ENCODE measurements around the gene PNP. TPM values are rescaled to one million over a fixed set of nuclear protein-coding genes. Genes with fewer than 3 reads are reported as not detected.

PNP gene
- polyA plus RNA-seq, 3 donors, result 63.2 to 112 (median 67.5) TPM

DNA sequence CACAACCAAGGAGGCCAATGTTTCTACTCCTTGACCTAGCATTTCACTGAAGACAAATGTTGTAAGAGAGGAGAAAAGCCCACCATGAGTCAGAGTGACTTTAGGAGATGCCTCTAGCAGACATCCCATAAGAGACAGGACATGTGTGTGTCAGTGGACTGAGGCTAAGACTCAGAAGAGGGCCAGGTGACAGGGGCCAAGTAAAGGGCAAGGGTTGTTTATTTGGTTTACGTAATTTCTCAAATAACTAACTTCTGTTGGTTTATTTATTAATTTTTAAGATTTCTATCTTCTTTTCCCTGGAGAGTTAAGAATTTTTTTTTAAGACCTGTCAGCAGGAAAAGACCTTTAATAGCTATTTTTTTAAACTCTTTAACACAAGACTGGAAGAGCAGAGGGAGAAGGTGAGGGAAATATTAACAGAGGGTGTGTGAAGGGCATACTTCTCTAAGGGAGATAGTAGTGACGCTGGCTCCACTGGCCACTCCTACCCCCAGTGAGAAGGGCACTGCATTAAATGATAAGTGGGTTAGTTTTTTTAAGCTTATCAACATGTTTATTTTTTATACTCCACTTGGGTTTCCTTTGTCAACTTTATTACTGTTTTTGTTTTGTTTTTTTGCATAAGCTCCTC lies 3.4 kb downstream of the PNP start:
- Histone ChIP-seq H3K27ac (ENCODE audit: low read depth in 1 of 2, low read length in 2 of 2) (peak overlapping the region in 1 of 2 donors; percentile 60), H3K79me2 (ENCODE audit: insufficient read depth, low read length) (peaks cover 64% of the 10 kb centered on the region), H3K4me3 (replicated peaks in 1 of 3; ENCODE audit: low read depth in 2 of 3, low read length in 3 of 3) (no peak overlapping the region), H3K27me3 (ENCODE audit: control insufficient read depth in 2 of 2, insufficient read depth in 2 of 2, low read length in 2 of 2) (no peaks in the 10 kb centered on the region), H3K36me3 (replicated peaks in 1 of 2; ENCODE audit: control insufficient read depth in 1 of 2, insufficient read depth in 2 of 2, low read length in 2 of 2) (peaks cover 54 to 59% of the 10 kb centered on the region in 2 donors), H3K9ac (ENCODE audit: insufficient read depth, low read length, poor library complexity, severe bottlenecking) (no peak overlapping the region), H3K9me3 (replicated peaks in 1 of 2; ENCODE audit: control insufficient read depth in 1 of 2, insufficient read depth in 1 of 2, low read length in 2 of 2) (no peaks in the 10 kb centered on the region), H4K20me1 (ENCODE audit: insufficient read depth, low read length) (peaks cover 57% of the 10 kb centered on the region), H3K4me1 (ENCODE audit: control insufficient read depth in 1 of 2, insufficient read depth in 2 of 2, low read length in 2 of 2) (peaks cover 42 to 51% of the 10 kb centered on the region in 2 donors), H2AFZ (ENCODE audit: insufficient read depth, low read depth, low read length, poor library complexity, severe bottlenecking) (no peak overlapping the region), H3K4me2 (replicated peaks; ENCODE audit: extremely low read depth, low read length, poor library complexity, severe bottlenecking) (no peak overlapping the region)
- DNase-seq, result peak in 2 of 3 donors; percentile 52 to 66
- H3K4me3 Mint-ChIP-seq, result peak overlapping the region in 1 of 2 donors; percentile 12
- no peaks in the 10 kb centered on the region for H3K27me3 Mint-ChIP-seq (ENCODE audit: low read depth in 3 of 3)
- peaks cover 55% of the 10 kb centered on the region for H3K4me1 Mint-ChIP-seq
- WGBS (ENCODE audit: insufficient coverage), result no CpG with 5 or more reads among the region's 2 CpGs
- TF ChIP-seq, protein P1, sequence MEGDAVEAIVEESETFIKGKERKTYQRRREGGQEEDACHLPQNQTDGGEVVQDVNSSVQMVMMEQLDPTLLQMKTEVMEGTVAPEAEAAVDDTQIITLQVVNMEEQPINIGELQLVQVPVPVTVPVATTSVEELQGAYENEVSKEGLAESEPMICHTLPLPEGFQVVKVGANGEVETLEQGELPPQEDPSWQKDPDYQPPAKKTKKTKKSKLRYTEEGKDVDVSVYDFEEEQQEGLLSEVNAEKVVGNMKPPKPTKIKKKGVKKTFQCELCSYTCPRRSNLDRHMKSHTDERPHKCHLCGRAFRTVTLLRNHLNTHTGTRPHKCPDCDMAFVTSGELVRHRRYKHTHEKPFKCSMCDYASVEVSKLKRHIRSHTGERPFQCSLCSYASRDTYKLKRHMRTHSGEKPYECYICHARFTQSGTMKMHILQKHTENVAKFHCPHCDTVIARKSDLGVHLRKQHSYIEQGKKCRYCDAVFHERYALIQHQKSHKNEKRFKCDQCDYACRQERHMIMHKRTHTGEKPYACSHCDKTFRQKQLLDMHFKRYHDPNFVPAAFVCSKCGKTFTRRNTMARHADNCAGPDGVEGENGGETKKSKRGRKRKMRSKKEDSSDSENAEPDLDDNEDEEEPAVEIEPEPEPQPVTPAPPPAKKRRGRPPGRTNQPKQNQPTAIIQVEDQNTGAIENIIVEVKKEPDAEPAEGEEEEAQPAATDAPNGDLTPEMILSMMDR (IDR thresholded peaks at IDR 0.05), result no peak
- peaks cover 64 to 68% of the 10 kb centered on the region in 2 donors for H3K36me3 Mint-ChIP-seq
- H3K27ac Mint-ChIP-seq, result peak overlapping the region in 5 of 7 donors; percentile 31 to 99 (median 83)
- intact Hi-C loops (cut with micrococcal nuclease), result loop anchor here in 1 of 2 donors (10.0 kb wide), 1 partner anchor 212 kb away; the partner anchor contains the start of genes ANG and RNASE4
- H3K9me3 Mint-ChIP-seq, result no peaks in the 10 kb centered on the region

- no peak overlapping the region for H2AFZ ChIP-seq (ENCODE audit: insufficient read depth, low read depth, low read length, poor library complexity, severe bottlenecking)
- intact Hi-C loops (cut with micrococcal nuclease), result loop anchor here in 1 of 2 donors (10.0 kb wide), 1 partner anchor 208 kb away; the partner anchor contains the start of genes ANG and RNASE4
- peak overlapping the region in 1 of 2 donors; percentile 66 for H3K4me3 Mint-ChIP-seq
- peak overlapping the region; percentile 7 to 69 for H3K27ac ChIP-seq (ENCODE audit: low read depth in 1 of 2, low read length in 2 of 2)
- H3K27me3 ChIP-seq (ENCODE audit: control insufficient read depth in 2 of 2, insufficient read depth in 2 of 2, low read length in 2 of 2), result no peaks in the 10 kb centered on the region
- H3K36me3 Mint-ChIP-seq, result peaks cover 74 to 82% of the 10 kb centered on the region in 2 donors
- H3K4me1 ChIP-seq (ENCODE audit: control insufficient read depth in 1 of 2, insufficient read depth in 2 of 2, low read length in 2 of 2), result peaks cover 26 to 29% of the 10 kb centered on the region in 2 donors
- WGBS (ENCODE audit: insufficient coverage), result 55% methylated on average over 4 of the region's 5 CpGs
- peaks cover 59 to 77% of the 10 kb centered on the region in 2 donors for H3K36me3 ChIP-seq (replicated peaks in 1 of 2; ENCODE audit: control insufficient read depth in 1 of 2, insufficient read depth in 2 of 2, low read length in 2 of 2)
- peaks cover 44% of the 10 kb centered on the region for H3K4me1 Mint-ChIP-seq
- H3K79me2 ChIP-seq (ENCODE audit: insufficient read depth, low read length), result peaks cover 41% of the 10 kb centered on the region
- H3K27me3 Mint-ChIP-seq (ENCODE audit: low read depth in 3 of 3), result no peaks in the 10 kb centered on the region
- TF ChIP-seq, protein P1 (IDR thresholded peaks at IDR 0.05), result no peak
- no peaks in the 10 kb centered on the region for H3K9me3 ChIP-seq (replicated peaks in 1 of 2; ENCODE audit: control insufficient read depth in 1 of 2, insufficient read depth in 1 of 2, low read length in 2 of 2)
- DNase-seq, result no peak
- H3K9ac ChIP-seq (ENCODE audit: insufficient read depth, low read length, poor library complexity, severe bottlenecking), result peak overlapping the region; percentile 6
- H3K9me3 Mint-ChIP-seq, result no peaks in the 10 kb centered on the region
- H3K4me3 ChIP-seq (replicated peaks in 1 of 3; ENCODE audit: low read depth in 2 of 3, low read length in 3 of 3), result peak overlapping the region in 1 of 3 experiments; percentile 51
- H3K4me2 ChIP-seq (replicated peaks; ENCODE audit: extremely low read depth, low read length, poor library complexity, severe bottlenecking), result peak overlapping the region; percentile 65
- peak overlapping the region; percentile 36 to 92 (median 85) for H3K27ac Mint-ChIP-seq
- H4K20me1 ChIP-seq (ENCODE audit: insufficient read depth, low read length), result peaks cover 39% of the 10 kb centered on the region
Observed at GRCh38 chr14:20476776-20477175, 7.6 kb downstream of the PNP start.

All from CD14-positive monocyte (primary cell).